Adrenal gland (tissue), 5 donors: ENCODE results near the gene KLF17.

ENCODE experiments used
- POLR2A ChIP-seq, 2 donors: fragments of 450-650 bp; IDR thresholded peaks; one replicate each; pipeline ENCODE4 v1.6.1; 2017; ENCODE audit warnings: antibody characterized with exemption in 2 of 2, mild to moderate bottlenecking in 2 of 2, moderate library complexity in 1 of 2
- TF ChIP-seq, protein P1 (sequence below), 6 experiments: fragments of 450-650 bp in 4 of 6; fragments of 200-600 bp in 2 of 6; sonication (generic) in 1 of 6; IDR thresholded peaks; 1 replicate in 5 of 6; 2 replicates in 1 of 6; pipeline versions ENCODE4 v1.5.1 to v1.8.0; 2016 to 2021; ENCODE audit warnings: antibody characterized with exemption in 6 of 6, mild to moderate bottlenecking in 2 of 6, moderate library complexity in 1 of 6
- donor health status: DM: no; HTN: no; CAD: no.

DNA sequence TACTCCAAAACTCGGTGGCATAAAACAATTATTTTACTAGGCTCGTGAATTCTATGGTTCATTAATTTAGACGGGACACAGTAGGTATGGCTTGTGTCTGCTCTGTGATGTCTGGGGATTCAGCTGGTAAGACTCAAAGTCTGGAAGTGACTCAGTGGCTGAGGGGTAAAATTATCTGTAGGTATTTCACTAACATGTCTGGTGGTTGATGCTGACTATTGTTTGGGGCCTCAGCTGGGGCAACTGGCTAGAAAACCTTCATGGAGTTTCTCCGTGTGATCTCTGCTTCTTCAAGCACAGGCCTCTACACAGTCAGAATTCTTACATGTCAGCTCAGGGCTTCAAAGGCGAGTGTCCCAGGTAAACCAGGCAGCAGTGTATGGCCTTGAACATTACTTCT, 41.2 kb upstream of the KLF17 start:
- TF ChIP-seq, protein P1, sequence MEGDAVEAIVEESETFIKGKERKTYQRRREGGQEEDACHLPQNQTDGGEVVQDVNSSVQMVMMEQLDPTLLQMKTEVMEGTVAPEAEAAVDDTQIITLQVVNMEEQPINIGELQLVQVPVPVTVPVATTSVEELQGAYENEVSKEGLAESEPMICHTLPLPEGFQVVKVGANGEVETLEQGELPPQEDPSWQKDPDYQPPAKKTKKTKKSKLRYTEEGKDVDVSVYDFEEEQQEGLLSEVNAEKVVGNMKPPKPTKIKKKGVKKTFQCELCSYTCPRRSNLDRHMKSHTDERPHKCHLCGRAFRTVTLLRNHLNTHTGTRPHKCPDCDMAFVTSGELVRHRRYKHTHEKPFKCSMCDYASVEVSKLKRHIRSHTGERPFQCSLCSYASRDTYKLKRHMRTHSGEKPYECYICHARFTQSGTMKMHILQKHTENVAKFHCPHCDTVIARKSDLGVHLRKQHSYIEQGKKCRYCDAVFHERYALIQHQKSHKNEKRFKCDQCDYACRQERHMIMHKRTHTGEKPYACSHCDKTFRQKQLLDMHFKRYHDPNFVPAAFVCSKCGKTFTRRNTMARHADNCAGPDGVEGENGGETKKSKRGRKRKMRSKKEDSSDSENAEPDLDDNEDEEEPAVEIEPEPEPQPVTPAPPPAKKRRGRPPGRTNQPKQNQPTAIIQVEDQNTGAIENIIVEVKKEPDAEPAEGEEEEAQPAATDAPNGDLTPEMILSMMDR (IDR thresholded peaks at IDR 0.05), result no peak
- TF ChIP-seq POLR2A (IDR thresholded peaks at IDR 0.05), result no peak
